ENCODE data around the gene MED13.

GRCh38 chr17:62101515-62101914 is 36.4 kb upstream of the MED13 start:
- TF ChIP-seq POLR2A (IDR thresholded peaks at IDR 0.05; ENCODE audit: low read length) (no peak), GATA1 (IDR thresholded peaks at IDR 0.05; ENCODE audit: low read depth, low read length) (no peak)
